Stimulated activated CD4-positive, alpha-beta T cell treated with anti-CD3 and anti-CD28 coated beads, Interleukin-2, amount 100 ng/mL, for 24 hours (primary cell): ENCODE data around the gene ERBB3.
"Not testable (repeated sequence)": the region's sequence is repeated elsewhere in the genome, so short reads cannot be mapped to it uniquely, and the experiment has no call there.

ENCODE experiments used
- DNase-seq, 2 donors: peaks; one replicate each; pipeline ENCODE4 v3.0.0-alpha.2; 2020

ERBB3 gene

GRCh38 chr12:56116267-56117081, 36.5 kb downstream of the ERBB3 start, which contains the start of gene RPL41:
Gene RPL41, plus strand, starts transcription at chr12:56116633.
- DNase-seq = peak; percentile 94 to 95

- DNase-seq = not testable (repeated sequence)
These were observed 37.2 kb downstream of the ERBB3 start for GRCh38 chr12:56117082-56117706.

GRCh38 chr12:56117778-56118687, 38.1 kb downstream of the ERBB3 start, which contains the start of gene ZC3H10:
Gene ZC3H10, plus strand, starts transcription at chr12:56118266. Its CDS starts 2,297 bp downstream, at chr12:56120563.
- DNase-seq = peak; percentile 98

GRCh38 chr12:56118688-56119357, 38.9 kb downstream of the ERBB3 start:
- no peak for DNase-seq

- peak; percentile 59 to 68 for DNase-seq
These were observed 39.4 kb downstream of the ERBB3 start for GRCh38 chr12:56119361-56119796.

- DNase-seq = no peak
These were observed 40.3 kb downstream of the ERBB3 start for GRCh38 chr12:56120158-56120846.

GRCh38 chr12:56121204-56121870, 41.4 kb downstream of the ERBB3 start:
- no peak for DNase-seq

- DNase-seq = no peak
These were observed 42.7 kb downstream of the ERBB3 start for GRCh38 chr12:56122637-56123036.

- no peak for DNase-seq
These were observed 44.2 kb downstream of the ERBB3 start for GRCh38 chr12:56124133-56124532.

GRCh38 chr12:56126732-56127239, 46.8 kb downstream of the ERBB3 start:
- DNase-seq = no peak

- no peak for DNase-seq
These were observed 47.5 kb downstream of the ERBB3 start for GRCh38 chr12:56127485-56127887.

- DNase-seq = peak; percentile 96
These were observed 48.1 kb downstream of the ERBB3 start, which contains the start of gene ESYT1 for GRCh38 chr12:56127888-56128669. Gene ESYT1, plus strand, starts transcription at chr12:56128267. Its CDS starts 53 bp downstream, at chr12:56128320.

GRCh38 chr12:56128670-56129205, 48.8 kb downstream of the ERBB3 start:
- peak in 1 of 2 donors; percentile 32 for DNase-seq

- DNase-seq = peak; percentile 66 to 76
These were observed 49.4 kb downstream of the ERBB3 start for GRCh38 chr12:56129206-56129941.

GRCh38 chr12:56129942-56130495, 50.1 kb downstream of the ERBB3 start:
- DNase-seq = no peak

GRCh38 chr12:56130876-56131275, 50.9 kb downstream of the ERBB3 start:
- DNase-seq = no peak

- DNase-seq = no peak
These were observed 54.9 kb downstream of the ERBB3 start for GRCh38 chr12:56134897-56135296.

GRCh38 chr12:56137853-56138571, 58.0 kb downstream of the ERBB3 start:
- DNase-seq = no peak
